ENCODE results near the gene GMDS. TPM values are rescaled to one million over a fixed set of nuclear protein-coding genes. Genes with fewer than 3 reads are reported as not detected.

Gene GMDS
- total RNA-seq, 4 donors from 2014 or later = 9.5 to 32.8 (median 22.4) TPM

- Histone ChIP-seq H3K27me3 (no peaks in the 10 kb centered on the region), H3K4me1 (peaks cover 5% of the 10 kb centered on the region in 2 donors), H3K36me3 (no peaks in the 10 kb centered on the region), H3K9me3 (no peaks in the 10 kb centered on the region), H3K4me3 (replicated peaks in 1 of 3) (no peak overlapping the region), H3K27ac (no peak overlapping the region)
- DNase-seq = no peak
- intact Hi-C loops (cut with DNase I) = no loop called here
- TF ChIP-seq POLR2A (IDR thresholded peaks at IDR 0.05) = no peak
- no peak for TF ChIP-seq CTCF (IDR thresholded peaks at IDR 0.05)
- 6 to 17% methylated on average over 1 of the region's 1 CpG for WGBS, 2 donors
These were observed 258.8 kb downstream of the GMDS start for GRCh38 chr6:1986454-1987243.

- intact Hi-C loops (cut with DNase I) = no loop called here
- no peaks in the 10 kb centered on the region for H3K9me3 ChIP-seq
- 92 to 97% methylated on average over 3 of the region's 3 CpGs for WGBS, 2 donors
These were observed 260.9 kb downstream of the GMDS start for GRCh38 chr6:1984346-1984994.

GRCh38 chr6:1983850-1984249 lies 261.6 kb downstream of the GMDS start:
- Histone ChIP-seq H3K4me3 (replicated peaks in 1 of 3) (no peak overlapping the region), H3K4me1 (peaks cover under 1 to 5% of the 10 kb centered on the region in 2 donors), H3K27ac (no peak overlapping the region), H3K27me3 (no peaks in the 10 kb centered on the region), H3K36me3 (no peaks in the 10 kb centered on the region), H3K9me3 (no peaks in the 10 kb centered on the region)
- WGBS, 2 donors = 91 to 98% methylated on average over 1 of the region's 1 CpG
- no peak for DNase-seq
- intact Hi-C loops (cut with DNase I) = no loop called here
- TF ChIP-seq POLR2A (IDR thresholded peaks at IDR 0.05) (no peak), CTCF (IDR thresholded peaks at IDR 0.05) (no peak)

More at GRCh38 chr6:1984346-1984994, 260.9 kb downstream of the GMDS start:
- no peak for DNase-seq
- no peak for TF ChIP-seq POLR2A (IDR thresholded peaks at IDR 0.05)
- no peak for TF ChIP-seq CTCF (IDR thresholded peaks at IDR 0.05)
- Histone ChIP-seq H3K4me3 (replicated peaks in 1 of 3) (no peak overlapping the region), H3K36me3 (no peaks in the 10 kb centered on the region), H3K27me3 (no peaks in the 10 kb centered on the region), H3K27ac (no peak overlapping the region), H3K4me1 (peaks cover 5% of the 10 kb centered on the region in 2 donors)

GRCh38 chr6:1972962-1973361 lies 272.4 kb downstream of the GMDS start:
- Histone ChIP-seq H3K27ac (no peak overlapping the region), H3K4me3 (replicated peaks in 1 of 3) (no peak overlapping the region), H3K36me3 (no peaks in the 10 kb centered on the region), H3K27me3 (no peaks in the 10 kb centered on the region), H3K9me3 (no peaks in the 10 kb centered on the region), H3K4me1 (peaks cover 28 to 49% of the 10 kb centered on the region in 2 donors)
- WGBS, 2 donors = 84 to 90% methylated on average over 3 of the region's 3 CpGs
- TF ChIP-seq CTCF (IDR thresholded peaks at IDR 0.05) (no peak), POLR2A (IDR thresholded peaks at IDR 0.05) (no peak)
- intact Hi-C loops (cut with DNase I) = no loop called here
- DNase-seq = no peak

GRCh38 chr6:1971612-1972011 lies 273.8 kb downstream of the GMDS start:
- 45 to 51% methylated on average over 5 of the region's 5 CpGs for WGBS, 2 donors
- Histone ChIP-seq H3K27me3 (no peaks in the 10 kb centered on the region), H3K27ac (peak overlapping the region; percentile 23 to 80 (median 66)), H3K36me3 (no peaks in the 10 kb centered on the region), H3K4me3 (replicated peaks in 1 of 3) (no peak overlapping the region), H3K9me3 (no peaks in the 10 kb centered on the region), H3K4me1 (peaks cover 26 to 37% of the 10 kb centered on the region in 2 donors)
- TF ChIP-seq CTCF (IDR thresholded peaks at IDR 0.05) (no peak), POLR2A (IDR thresholded peaks at IDR 0.05) (no peak)
- DNase-seq = peak; percentile 43 to 56
- intact Hi-C loops (cut with DNase I) = no loop called here
